ENCODE measurements around the gene EDRF1.
"Not testable (repeated sequence)": the region's sequence is repeated elsewhere in the genome, so short reads cannot be mapped to it uniquely, and the experiment has no call there.

Gene EDRF1, protein sequence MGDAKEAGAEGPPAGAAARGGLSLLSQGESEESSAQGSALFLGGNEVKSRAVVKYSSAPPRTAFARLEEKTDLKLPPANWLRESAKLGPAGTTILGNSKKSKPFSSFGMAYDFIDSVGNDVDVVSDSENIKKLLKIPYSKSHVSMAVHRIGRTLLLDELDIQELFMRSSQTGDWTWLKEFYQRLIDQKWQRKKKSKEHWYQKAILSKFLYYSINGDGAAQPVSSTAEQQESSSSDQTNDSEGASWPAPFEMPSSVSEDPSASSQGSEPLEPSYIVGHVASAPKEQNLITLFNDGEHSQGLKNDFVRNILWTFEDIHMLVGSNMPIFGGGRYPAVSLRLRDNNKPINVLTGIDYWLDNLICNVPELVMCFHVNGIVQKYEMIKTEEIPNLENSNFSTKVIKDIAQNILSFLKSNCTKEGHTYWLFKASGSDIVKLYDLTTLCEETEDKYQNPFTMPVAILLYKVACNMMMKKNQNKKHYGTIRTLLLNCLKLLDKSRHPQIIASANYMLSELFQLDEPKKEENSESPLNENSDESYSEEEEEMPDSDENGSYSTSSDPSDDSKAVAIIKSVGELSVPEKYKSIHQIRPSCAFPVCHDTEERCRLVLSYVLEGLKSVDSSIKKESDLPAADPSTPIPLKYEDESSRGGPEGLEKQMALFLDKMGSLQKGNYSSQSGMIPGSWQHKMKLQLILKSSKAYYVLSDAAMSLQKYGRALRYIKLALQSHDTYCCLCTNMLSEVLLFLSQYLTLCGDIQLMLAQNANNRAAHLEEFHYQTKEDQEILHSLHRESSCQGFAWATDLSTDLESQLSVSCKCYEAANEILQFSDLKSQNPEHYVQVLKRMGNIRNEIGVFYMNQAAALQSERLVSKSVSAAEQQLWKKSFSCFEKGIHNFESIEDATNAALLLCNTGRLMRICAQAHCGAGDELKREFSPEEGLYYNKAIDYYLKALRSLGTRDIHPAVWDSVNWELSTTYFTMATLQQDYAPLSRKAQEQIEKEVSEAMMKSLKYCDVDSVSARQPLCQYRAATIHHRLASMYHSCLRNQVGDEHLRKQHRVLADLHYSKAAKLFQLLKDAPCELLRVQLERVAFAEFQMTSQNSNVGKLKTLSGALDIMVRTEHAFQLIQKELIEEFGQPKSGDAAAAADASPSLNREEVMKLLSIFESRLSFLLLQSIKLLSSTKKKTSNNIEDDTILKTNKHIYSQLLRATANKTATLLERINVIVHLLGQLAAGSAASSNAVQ

GRCh38 chr10:125719173-125720001, at the start of gene EDRF1:
Gene EDRF1 (plus strand): TSS chr10:125719709. CDS start chr10:125719808, 99 bp downstream.
- DNase-seq: peak; percentile 98

GRCh38 chr10:125672884-125673283, 46.6 kb upstream of the EDRF1 start:
- no peak for DNase-seq

DNA sequence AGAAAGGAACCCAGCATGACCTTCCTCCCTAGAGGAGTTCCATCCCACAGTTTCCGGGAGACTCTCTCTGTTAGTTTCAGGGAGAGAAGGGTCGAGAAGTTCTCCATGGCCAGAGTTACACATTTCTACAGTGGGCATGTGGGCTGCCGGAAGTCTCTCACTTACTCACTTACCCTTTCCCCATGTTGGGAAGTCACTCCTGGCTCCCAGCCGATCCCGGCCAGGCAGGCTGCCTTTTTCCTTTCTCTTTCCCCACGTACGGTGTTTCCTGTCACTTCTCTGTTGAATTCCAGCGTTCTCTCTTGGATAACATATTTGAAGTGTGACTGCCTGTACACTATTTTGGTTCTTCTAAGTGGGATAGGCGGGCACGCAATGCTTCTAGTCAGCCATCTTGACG, 40.1 kb upstream of the EDRF1 start:
- DNase-seq: no peak

GRCh38 chr10:125683063-125683462, 36.4 kb upstream of the EDRF1 start, which contains the start of gene TEX36:
Gene TEX36 (minus strand): TSS chr10:125683163. CDS start chr10:125682989, 174 bp downstream.
- DNase-seq: no peak

DNA sequence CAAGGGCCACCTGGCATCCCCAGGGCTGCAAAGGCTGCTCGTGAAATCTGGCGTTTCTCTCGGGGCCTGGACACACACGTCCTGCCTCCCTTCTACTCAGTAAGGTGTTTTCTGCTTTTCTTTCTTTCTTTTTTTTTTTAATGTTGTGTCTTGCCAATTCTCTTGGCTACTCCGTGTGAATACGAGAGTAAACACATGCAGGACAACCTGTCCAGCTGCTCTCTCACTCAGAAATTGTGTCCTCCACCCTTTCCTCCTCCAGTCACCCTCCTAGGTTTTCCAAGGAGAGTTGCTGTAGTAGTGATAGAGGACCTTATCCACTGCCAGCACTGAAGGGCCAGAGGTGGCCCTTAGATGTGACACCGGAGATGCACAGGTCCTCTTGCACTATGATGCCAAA, 35.7 kb upstream of the EDRF1 start:
- no peak for DNase-seq

GRCh38 chr10:125684581-125684980, 34.9 kb upstream of the EDRF1 start:
- DNase-seq: no peak

DNA sequence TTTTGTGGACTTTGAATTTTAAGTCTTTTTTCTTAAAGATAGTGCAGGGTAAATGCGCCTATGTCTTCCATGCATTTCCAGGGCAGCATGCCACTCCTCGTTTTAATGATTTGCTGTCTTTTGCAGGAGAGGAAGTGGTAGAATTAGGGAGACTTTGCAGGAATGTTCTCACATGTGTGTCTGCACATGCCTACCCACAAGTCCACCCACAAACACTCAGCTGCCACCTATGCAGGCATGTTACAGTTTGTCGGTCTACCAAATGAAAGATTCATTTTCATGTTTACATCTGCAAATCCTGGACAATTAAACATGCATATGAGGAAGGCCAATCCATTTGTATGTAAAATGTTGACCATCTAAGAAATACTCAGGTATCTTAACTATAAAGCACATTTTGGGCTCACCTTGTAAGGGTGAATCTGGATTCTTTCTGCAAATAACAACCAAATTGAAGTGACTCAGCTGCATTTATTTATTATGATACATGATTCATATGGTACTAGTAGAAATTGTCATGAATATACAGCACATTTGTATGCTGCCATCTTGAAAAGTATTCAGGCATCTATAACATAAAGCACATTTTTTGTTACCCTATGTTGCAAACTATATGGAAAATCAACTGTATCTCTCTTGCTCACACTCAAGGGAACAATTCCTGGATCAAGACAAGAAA, 31.9 kb upstream of the EDRF1 start:
- no peak for DNase-seq

DNA sequence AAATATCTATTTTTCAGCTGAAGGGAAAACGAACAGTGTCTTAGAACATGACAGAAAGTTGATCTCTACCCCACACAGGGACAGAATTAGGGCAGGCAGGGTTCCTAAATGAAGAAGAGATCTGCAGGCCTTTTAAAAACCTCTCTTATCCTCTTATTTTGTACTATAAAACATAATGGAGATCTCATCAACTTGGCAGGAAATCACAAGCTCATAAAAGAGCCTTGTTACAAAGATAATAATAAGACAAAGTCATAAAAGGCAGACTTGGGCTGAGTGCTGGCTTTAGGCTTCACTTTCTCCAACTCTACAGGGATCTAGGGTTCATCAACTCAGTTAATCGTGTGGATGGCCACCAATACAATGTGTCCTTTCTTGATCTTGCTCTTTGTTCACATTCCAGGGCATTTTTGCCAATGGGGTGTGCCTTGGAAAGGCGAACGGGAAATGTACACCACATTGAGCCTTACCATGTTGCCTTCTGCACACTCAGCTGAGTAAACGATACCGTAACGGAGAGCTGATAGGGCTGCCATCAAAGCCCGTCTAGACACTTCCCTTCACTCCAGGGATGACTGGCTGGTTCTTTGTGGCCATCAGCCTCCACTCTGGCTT, 29.4 kb upstream of the EDRF1 start:
- no peak for DNase-seq

GRCh38 chr10:125691160-125691981, 28.1 kb upstream of the EDRF1 start:
- DNase-seq: peak; percentile 5

DNA sequence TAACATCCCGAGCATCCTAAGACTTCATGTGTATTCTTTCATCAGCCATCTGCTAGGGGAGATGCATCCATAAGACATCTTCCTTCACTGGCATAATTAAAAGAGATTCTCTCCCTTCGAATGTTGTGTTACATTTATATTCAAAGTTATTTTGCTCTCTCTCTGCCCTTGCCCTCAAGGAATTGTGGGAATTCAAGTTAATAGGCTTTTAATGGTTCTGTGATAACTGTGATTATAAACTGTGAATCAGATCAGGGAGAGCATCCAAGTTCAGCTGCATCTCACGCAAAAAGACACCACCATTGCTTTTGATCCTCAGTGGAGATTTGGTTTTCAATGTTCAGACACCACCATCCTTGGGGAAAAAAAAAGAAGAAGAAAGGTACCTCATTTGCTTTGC, 27.3 kb upstream of the EDRF1 start:
- no peak for DNase-seq

- DNase-seq: no peak
These were observed 26.6 kb upstream of the EDRF1 start for GRCh38 chr10:125692601-125693523.

DNA sequence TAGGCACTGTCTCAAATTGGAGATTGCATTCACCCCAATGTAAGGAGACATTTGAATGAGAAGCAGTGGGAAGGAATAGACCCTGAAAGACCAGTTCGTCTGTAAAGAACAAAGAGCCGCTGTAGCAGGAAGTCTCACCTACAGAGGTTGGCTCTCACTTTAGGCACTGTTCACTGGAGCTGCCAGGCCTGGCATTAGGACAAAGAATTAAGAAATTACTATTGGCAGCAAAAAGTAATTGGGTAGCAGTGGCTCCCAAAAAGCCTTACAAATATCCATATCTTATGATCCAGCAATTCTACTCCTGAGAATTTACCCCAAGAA, 26.0 kb upstream of the EDRF1 start:
- no peak for DNase-seq

DNA sequence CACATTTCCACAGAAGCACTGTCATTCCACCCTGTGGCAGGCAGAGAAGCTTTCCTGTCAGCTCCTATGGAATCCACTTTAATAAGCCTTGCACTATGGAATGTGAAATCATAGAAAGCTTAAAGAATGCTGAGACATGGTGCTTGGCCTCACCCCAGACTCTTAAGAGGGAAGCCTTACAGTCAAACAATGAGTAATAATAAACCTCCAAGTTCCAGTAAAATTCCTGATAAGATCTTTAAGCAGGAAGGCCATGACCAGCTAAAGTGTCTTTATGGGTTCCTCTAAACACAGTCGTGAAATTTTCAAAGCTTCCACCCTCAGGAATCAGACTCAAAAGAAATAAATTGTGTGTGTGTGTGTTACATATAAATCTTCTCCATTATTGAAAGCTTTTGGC, 24.6 kb upstream of the EDRF1 start:
- peak; percentile 75 for DNase-seq

DNA sequence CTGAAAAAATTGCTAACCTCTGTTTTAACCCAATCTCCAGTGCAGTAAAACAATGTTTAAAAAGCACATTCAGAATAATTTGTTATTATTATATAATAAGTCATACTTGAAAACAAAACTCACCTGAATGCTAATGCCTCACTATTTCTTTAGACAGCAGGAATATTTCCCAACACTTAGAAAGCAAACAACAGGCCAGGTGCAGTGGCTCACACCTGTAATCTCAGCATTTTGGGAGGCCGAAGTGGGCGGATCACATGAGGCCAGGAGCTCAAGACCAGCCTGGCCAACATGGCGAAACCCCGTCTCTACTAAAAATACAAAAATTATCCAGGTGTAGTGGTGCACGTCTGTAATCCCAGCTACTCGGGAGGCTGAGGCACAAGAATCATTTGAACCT, 22.6 kb upstream of the EDRF1 start:
- DNase-seq: not testable (repeated sequence)

GRCh38 chr10:125698481-125698998, 21.0 kb upstream of the EDRF1 start:
- no peak for DNase-seq

DNA sequence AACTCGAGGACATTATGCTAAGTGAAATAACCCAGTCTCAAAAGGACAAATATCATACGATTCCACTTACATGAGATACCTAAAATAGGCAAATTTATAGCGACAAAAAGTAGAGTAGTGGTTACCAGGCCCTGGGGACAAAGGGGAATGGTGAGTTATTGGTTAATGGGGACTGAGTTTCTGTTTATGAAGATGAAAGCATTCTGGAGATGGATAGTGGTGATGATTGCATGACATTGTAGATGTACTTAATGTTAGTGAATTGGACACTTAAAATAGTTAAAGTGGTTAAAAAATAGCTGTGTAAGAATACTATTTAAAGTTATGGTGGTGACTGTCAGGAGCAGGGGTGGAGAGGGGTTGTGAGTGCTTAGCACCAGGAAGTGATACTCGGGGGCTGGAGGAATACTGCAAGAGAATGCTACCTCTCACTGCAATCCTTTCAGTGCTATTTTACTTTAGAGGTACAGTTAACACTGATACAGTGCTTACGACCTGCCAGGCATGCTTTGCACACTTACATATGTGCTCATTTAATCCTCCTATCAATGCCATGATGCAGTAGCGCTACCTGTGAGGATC, 19.9 kb upstream of the EDRF1 start:
- no peak for DNase-seq

DNA sequence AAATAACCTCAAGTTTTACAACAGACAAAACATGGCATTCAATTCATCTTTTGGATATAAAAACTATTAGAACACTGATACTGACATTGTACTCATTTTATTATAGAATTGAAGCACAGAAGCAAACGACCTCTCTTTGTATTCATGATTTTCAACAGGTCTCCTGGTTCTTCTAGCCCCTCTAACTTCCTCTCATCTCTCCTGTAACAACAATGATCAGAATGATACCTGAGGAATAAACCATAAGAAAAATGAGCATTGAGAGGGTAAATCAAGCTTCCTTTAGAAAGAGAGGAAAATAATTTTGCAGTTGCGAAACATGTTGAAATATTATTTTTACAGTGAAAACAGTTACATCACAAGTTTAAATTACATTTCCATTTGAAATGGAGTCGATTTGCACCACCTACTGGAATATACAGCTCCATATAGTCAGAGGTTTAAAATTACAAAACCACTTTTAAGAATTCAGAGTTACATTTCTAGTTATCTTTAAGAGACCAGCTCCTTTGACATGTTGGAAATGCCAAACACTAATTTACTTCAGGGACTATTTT, 19.1 kb upstream of the EDRF1 start:
- DNase-seq: peak; percentile 16

Data from amniotic stem cell (primary cell).